Neutrophil (primary cell): ENCODE results near the gene ACADM.

Experiments
- H3K27ac ChIP-seq: fragments of 200-600 bp; sonication (generic); 2 replicates; pipeline ENCODE4 v1.5.1; 2016; ENCODE audit warnings: mild to moderate bottlenecking, moderate library complexity
- H3K27me3 ChIP-seq: fragments of 200-600 bp; sonication (generic); 2 replicates; pipeline ENCODE4 v1.6.0; 2016; ENCODE audit warnings: mild to moderate bottlenecking
- H3K36me3 ChIP-seq: fragments of 200-600 bp; sonication (generic); 2 replicates; pipeline ENCODE4 v1.5.1; 2017
- H3K4me1 ChIP-seq, 2 experiments: fragments of 200-600 bp in 1 of 2; sonication (generic) in 1 of 2; 1 replicate in 1 of 2; 2 replicates in 1 of 2; pipeline versions ENCODE4 v1.5.1 to v1.6.1; 2013 to 2016; ENCODE audit warnings: low read depth in 1 of 2, low read length in 1 of 2, mild to moderate bottlenecking in 1 of 2, moderate library complexity in 1 of 2; ENCODE audit not compliant: control insufficient read depth in 1 of 2, insufficient read depth in 1 of 2
- H3K4me3 ChIP-seq, 2 experiments: fragments of 200-600 bp in 1 of 2; sonication (generic) in 1 of 2; 1 replicate in 1 of 2; 2 replicates in 1 of 2; pipeline ENCODE4 v1.5.1; 2013 to 2016; ENCODE audit warnings: low read depth in 1 of 2, low read length in 1 of 2, mild to moderate bottlenecking in 1 of 2, moderate library complexity in 1 of 2
- H3K9me3 ChIP-seq: fragments of 200-600 bp; sonication (generic); 2 replicates; pipeline ENCODE4 v1.5.1; 2016
- TF ChIP-seq, protein P1 (sequence below): fragments of 200-600 bp; sonication (generic); IDR thresholded peaks from 2 replicates; pipeline ENCODE4 v1.5.1; 2016; ENCODE audit warnings: antibody characterized with exemption

ACADM gene

DNA sequence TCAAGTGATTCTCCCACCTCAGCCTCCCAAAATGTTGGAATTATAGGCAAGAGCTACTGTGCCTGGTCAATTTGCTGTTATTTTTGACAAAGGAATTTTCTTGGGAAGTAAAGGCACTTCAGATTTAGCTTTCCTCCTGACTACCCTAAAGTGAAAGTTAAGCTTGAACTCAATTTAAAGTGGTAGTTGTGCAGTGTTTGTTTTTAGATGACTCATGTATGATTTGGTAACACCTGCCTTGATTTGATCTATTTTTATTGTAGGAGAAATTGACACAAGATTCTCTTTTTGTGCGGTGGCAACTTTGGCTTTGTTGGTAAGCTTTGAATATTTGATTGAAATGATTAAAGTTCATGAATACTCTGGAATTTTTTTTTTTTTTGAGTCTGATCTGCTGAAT lies 66.5 kb downstream of the ACADM start:
- Histone ChIP-seq H3K9me3 (no peaks in the 10 kb centered on the region), H3K27ac (no peak overlapping the region), H3K4me3 (no peak overlapping the region), H3K27me3 (no peaks in the 10 kb centered on the region), H3K36me3 (peaks cover 68% of the 10 kb centered on the region), H3K4me1 (peaks cover 22 to 23% of the 10 kb centered on the region in 2 experiments)
- TF ChIP-seq, protein P1, sequence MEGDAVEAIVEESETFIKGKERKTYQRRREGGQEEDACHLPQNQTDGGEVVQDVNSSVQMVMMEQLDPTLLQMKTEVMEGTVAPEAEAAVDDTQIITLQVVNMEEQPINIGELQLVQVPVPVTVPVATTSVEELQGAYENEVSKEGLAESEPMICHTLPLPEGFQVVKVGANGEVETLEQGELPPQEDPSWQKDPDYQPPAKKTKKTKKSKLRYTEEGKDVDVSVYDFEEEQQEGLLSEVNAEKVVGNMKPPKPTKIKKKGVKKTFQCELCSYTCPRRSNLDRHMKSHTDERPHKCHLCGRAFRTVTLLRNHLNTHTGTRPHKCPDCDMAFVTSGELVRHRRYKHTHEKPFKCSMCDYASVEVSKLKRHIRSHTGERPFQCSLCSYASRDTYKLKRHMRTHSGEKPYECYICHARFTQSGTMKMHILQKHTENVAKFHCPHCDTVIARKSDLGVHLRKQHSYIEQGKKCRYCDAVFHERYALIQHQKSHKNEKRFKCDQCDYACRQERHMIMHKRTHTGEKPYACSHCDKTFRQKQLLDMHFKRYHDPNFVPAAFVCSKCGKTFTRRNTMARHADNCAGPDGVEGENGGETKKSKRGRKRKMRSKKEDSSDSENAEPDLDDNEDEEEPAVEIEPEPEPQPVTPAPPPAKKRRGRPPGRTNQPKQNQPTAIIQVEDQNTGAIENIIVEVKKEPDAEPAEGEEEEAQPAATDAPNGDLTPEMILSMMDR = no peak

- peaks cover 79% of the 10 kb centered on the region for H3K36me3 ChIP-seq
- H3K4me3 ChIP-seq = no peak overlapping the region
- H3K4me1 ChIP-seq = peaks cover 13 to 16% of the 10 kb centered on the region in 2 experiments
- TF ChIP-seq, protein P1 = no peak
- H3K9me3 ChIP-seq = no peaks in the 10 kb centered on the region
- H3K27me3 ChIP-seq = no peaks in the 10 kb centered on the region
- H3K27ac ChIP-seq = no peak overlapping the region
Measured at GRCh38 chr1:75792091-75792490, 67.6 kb downstream of the ACADM start.

DNA sequence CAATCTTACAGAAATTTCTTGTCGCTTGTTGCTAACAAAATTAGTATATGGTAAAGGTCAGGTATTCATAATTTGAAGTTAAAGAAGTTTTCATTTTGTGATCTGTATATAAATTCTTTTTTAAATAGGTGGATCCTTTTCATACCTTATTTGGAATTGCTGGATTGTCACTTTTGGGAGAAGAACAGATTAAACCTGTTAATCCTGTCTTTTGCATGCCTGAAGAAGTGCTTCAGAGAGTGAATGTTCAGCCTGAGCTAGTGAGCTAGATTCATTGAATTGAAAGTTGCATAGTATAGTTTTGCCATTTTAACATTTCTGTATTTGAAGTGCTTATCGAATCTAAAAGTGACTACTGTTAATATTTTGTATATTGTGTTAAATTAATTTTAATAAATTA lies 69.9 kb downstream of the ACADM start:
- peaks cover 82% of the 10 kb centered on the region for H3K36me3 ChIP-seq
- TF ChIP-seq, protein P1 = no peak
- H3K4me3 ChIP-seq = no peak overlapping the region
- H3K27me3 ChIP-seq = no peaks in the 10 kb centered on the region
- H3K4me1 ChIP-seq = no peaks in the 10 kb centered on the region
- no peak overlapping the region for H3K27ac ChIP-seq
- no peaks in the 10 kb centered on the region for H3K9me3 ChIP-seq

- TF ChIP-seq, protein P1 = no peak
- peaks cover 70% of the 10 kb centered on the region for H3K36me3 ChIP-seq
- H3K27ac ChIP-seq = no peak overlapping the region
- no peaks in the 10 kb centered on the region for H3K9me3 ChIP-seq
- no peak overlapping the region for H3K4me3 ChIP-seq
- H3K4me1 ChIP-seq = no peaks in the 10 kb centered on the region
- H3K27me3 ChIP-seq = no peaks in the 10 kb centered on the region
Measured at GRCh38 chr1:75795703-75796193, 71.2 kb downstream of the ACADM start.

GRCh38 chr1:75796376-75797272 lies 72.1 kb downstream of the ACADM start, which contains the start of gene MSH4:
Gene MSH4, plus strand, starts transcription at chr1:75796882. Its CDS starts 104 bp downstream, at chr1:75796986.
- Histone ChIP-seq H3K4me1 (no peaks in the 10 kb centered on the region), H3K9me3 (no peaks in the 10 kb centered on the region), H3K27me3 (no peaks in the 10 kb centered on the region), H3K36me3 (peaks cover 62% of the 10 kb centered on the region), H3K27ac (no peak within 1 kb of the TSS), H3K4me3 (no peak within 1 kb of the TSS)
- TF ChIP-seq, protein P1 = no peak
